Keratinocyte (primary cell): ENCODE data around the gene TXN2. TPM values are rescaled to one million over a fixed set of nuclear protein-coding genes. Genes with fewer than 3 reads are reported as not detected.

Source experiments
- DNase-seq: peaks from one replicate; pipeline ENCODE4 v3.0.0-alpha.2; 2011; ENCODE audit warnings: low read depth, missing footprints, low spot score
- FAIRE-seq: peaks from 2 replicates; lab custom pipeline; 2011; peaks lifted over from hg19 to GRCh38; lab: Jason Lieb, UNC
- H2AFZ ChIP-seq: 2 replicates; pipeline ENCODE4 v1.6.0; 2012; ENCODE audit warnings: low read length, control low read depth, inconsistent platforms; ENCODE audit not compliant: control insufficient read depth
- H3K27ac ChIP-seq: 2 replicates; pipeline ENCODE4 v1.5.1; 2011; ENCODE audit warnings: low read length; ENCODE audit not compliant: control insufficient read depth, insufficient read depth
- H3K27me3 ChIP-seq: 3 replicates; pipeline ENCODE4 v1.6.0; 2011; ENCODE audit warnings: low read length; ENCODE audit not compliant: control insufficient read depth, insufficient read depth; ENCODE audit errors: extremely low read depth
- H3K36me3 ChIP-seq, 2 experiments: 2 replicates in 1 of 2; 3 replicates in 1 of 2; pipeline ENCODE4 v1.5.1; 2011; ENCODE audit warnings: low read length in 2 of 2, mild to moderate bottlenecking in 1 of 2; ENCODE audit not compliant: control insufficient read depth in 2 of 2, insufficient read depth in 2 of 2; ENCODE audit errors: extremely low read depth in 1 of 2
- H3K4me1 ChIP-seq: 3 replicates; pipeline ENCODE4 v1.5.1; 2011; ENCODE audit warnings: low read length; ENCODE audit not compliant: control insufficient read depth, insufficient read depth; ENCODE audit errors: extremely low read depth
- H3K4me2 ChIP-seq: 3 replicates; pipeline ENCODE4 v1.6.0; 2011; ENCODE audit warnings: low read depth, low read length; ENCODE audit not compliant: control insufficient read depth, insufficient read depth; ENCODE audit errors: extremely low read depth
- H3K4me3 ChIP-seq, 3 experiments: fragments of 200-600 bp in 1 of 3; sonication (generic) in 1 of 3; 2 replicates in 2 of 3; 3 replicates in 1 of 3; pipeline ENCODE4 v1.5.1; 2011 to 2016; ENCODE audit warnings: low read length in 3 of 3, mild to moderate bottlenecking in 3 of 3, control low read depth in 2 of 3, inconsistent platforms in 1 of 3, low read depth in 1 of 3, mixed read lengths in 1 of 3, mixed run types in 1 of 3, moderate library complexity in 1 of 3; ENCODE audit not compliant: control insufficient read depth in 2 of 3, insufficient read depth in 2 of 3; ENCODE audit errors: extremely low read depth in 1 of 3
- H3K79me2 ChIP-seq: 2 replicates; pipeline ENCODE4 v1.6.0; 2012; ENCODE audit warnings: low read length; ENCODE audit not compliant: control insufficient read depth, insufficient read depth
- H3K9ac ChIP-seq: 3 replicates; pipeline ENCODE4 v1.6.0; 2011; ENCODE audit warnings: low read length; ENCODE audit not compliant: control insufficient read depth, insufficient read depth; ENCODE audit errors: extremely low read depth
- H3K9me1 ChIP-seq: 3 replicates; pipeline ENCODE4 v1.6.0; 2011; ENCODE audit warnings: low read length; ENCODE audit not compliant: control insufficient read depth, insufficient read depth; ENCODE audit errors: extremely low read depth
- H3K9me3 ChIP-seq: 2 replicates; pipeline ENCODE4 v1.5.1; 2012; ENCODE audit warnings: low read depth, low read length; ENCODE audit not compliant: control insufficient read depth
- H4K20me1 ChIP-seq: 3 replicates; pipeline ENCODE4 v1.6.0; 2011; ENCODE audit warnings: low read length; ENCODE audit not compliant: control insufficient read depth, insufficient read depth; ENCODE audit errors: extremely low read depth
- EZH2 ChIP-seq: IDR thresholded peaks from one replicate; pipeline ENCODE4 v1.6.1; 2012; ENCODE audit warnings: inconsistent platforms, mild to moderate bottlenecking, low read length, moderate library complexity
- dilution Hi-C: fragments of 300-500 bp; cut with MboI; formaldehyde crosslinking; loops from one replicate; pipeline ENCODE4 v1.7.0; 2020; ENCODE audit warnings: low sequenced_read_pairs; ENCODE audit not compliant: extremely low pct_ligation_motif_present
- polyA minus RNA-seq, 3 experiments: library from RNA; depleted of rRNA, polyadenylated mRNA; stranded (reverse); fragments of >200 nt; gene quantifications; 1 replicate in 1 of 3; 2 replicates in 1 of 3; 3 replicates in 1 of 3; pipeline ENCODE4 v1.2.3, GENCODE V29; 2011
- polyA plus RNA-seq, 5 experiments: library from polyadenylated mRNA; depleted of rRNA in 3 of 5; stranded (reverse) in 3 of 5; stranded (forward) in 1 of 5; unstranded in 1 of 5; fragments of >200 nt; gene quantifications; 1 replicate in 1 of 5; 2 replicates in 3 of 5; 3 replicates in 1 of 5; pipeline versions ENCODE4 v1.2.1 to v1.2.3, GENCODE V29; 2011 to 2012; ENCODE audit warnings: missing spikeins in 2 of 5, low read depth in 1 of 5, low replicate concordance in 1 of 5
- TF ChIP-seq, protein P1 (sequence below), 3 experiments: IDR thresholded peaks in 1 of 3; conservative IDR thresholded peaks in 1 of 3; optimal IDR thresholded peaks in 1 of 3; 2 replicates in 2 of 3; 3 replicates in 1 of 3; pipeline versions ENCODE3 to v1.5.1; 2011; ENCODE audit warnings: low read length in 3 of 3, mild to moderate bottlenecking in 3 of 3, moderate library complexity in 2 of 3, control low read depth in 1 of 3, inconsistent platforms in 1 of 3; ENCODE audit not compliant: insufficient read depth in 2 of 3; ENCODE audit errors: extremely low read depth in 1 of 3

Gene TXN2
- polyA plus RNA-seq = 92.5 to 99.2 TPM (median 95.9 TPM) in 3 replicates
- polyA plus RNA-seq (2011; ENCODE audit: low read depth) = 28.6 TPM
- polyA plus RNA-seq (2011; cell fraction: cytosol; rRNA removed) = 93.8 and 123 TPM in 2 replicates
- polyA plus RNA-seq (2011; cell fraction: nucleus; rRNA removed) = 58.4 and 68.3 TPM in 2 replicates
- polyA plus RNA-seq (2012; ENCODE audit: low replicate concordance) = 40.9 and 62.6 TPM in 2 replicates
- polyA minus RNA-seq = 62.9 to 78.3 TPM (median 72.1 TPM) in 3 replicates
- polyA minus RNA-seq (2011; cell fraction: cytosol; rRNA and poly(A)+ RNA removed) = 57.2 TPM
- polyA minus RNA-seq (2011; cell fraction: nucleus; rRNA and poly(A)+ RNA removed) = 16.5 and 17.5 TPM in 2 replicates

- H3K4me3 ChIP-seq = peak within 1 kb of the TSS; percentile 66 to 98 (median 85)
- no peaks in the 10 kb centered on the region for H3K27me3 ChIP-seq
- peak within 1 kb of the TSS; percentile 94 for H2AFZ ChIP-seq
- TF ChIP-seq, protein P1, sequence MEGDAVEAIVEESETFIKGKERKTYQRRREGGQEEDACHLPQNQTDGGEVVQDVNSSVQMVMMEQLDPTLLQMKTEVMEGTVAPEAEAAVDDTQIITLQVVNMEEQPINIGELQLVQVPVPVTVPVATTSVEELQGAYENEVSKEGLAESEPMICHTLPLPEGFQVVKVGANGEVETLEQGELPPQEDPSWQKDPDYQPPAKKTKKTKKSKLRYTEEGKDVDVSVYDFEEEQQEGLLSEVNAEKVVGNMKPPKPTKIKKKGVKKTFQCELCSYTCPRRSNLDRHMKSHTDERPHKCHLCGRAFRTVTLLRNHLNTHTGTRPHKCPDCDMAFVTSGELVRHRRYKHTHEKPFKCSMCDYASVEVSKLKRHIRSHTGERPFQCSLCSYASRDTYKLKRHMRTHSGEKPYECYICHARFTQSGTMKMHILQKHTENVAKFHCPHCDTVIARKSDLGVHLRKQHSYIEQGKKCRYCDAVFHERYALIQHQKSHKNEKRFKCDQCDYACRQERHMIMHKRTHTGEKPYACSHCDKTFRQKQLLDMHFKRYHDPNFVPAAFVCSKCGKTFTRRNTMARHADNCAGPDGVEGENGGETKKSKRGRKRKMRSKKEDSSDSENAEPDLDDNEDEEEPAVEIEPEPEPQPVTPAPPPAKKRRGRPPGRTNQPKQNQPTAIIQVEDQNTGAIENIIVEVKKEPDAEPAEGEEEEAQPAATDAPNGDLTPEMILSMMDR (optimal IDR thresholded peaks at IDR 0.05 in 1 of 3, IDR thresholded peaks at IDR 0.05 in 1 of 3, conservative IDR thresholded peaks at IDR 0.05 in 1 of 3; ENCODE audit: extremely low read depth in 1 of 3, insufficient read depth in 2 of 3, low read length in 3 of 3) = no peak
- no peak for TF ChIP-seq EZH2
- peak; percentile 78 for DNase-seq
- H3K4me2 ChIP-seq = peak within 1 kb of the TSS; percentile 96
- H3K9me3 ChIP-seq = no peaks in the 10 kb centered on the region
- no peaks in the 10 kb centered on the region for H3K9me1 ChIP-seq
- peak; percentile 85 for FAIRE-seq
- H3K36me3 ChIP-seq = peaks cover 9 to 11% of the 10 kb centered on the region in 2 experiments
- dilution Hi-C loops = no loop called here
- peaks cover 11% of the 10 kb centered on the region for H3K79me2 ChIP-seq
- H3K27ac ChIP-seq = peak within 1 kb of the TSS; percentile 85
- H3K4me1 ChIP-seq = peaks cover 11% of the 10 kb centered on the region
- no peaks in the 10 kb centered on the region for H4K20me1 ChIP-seq
- H3K9ac ChIP-seq = peak within 1 kb of the TSS; percentile 87
Observed at GRCh38 chr22:36481393-36482168, at the start of gene TXN2. TSS of gene TXN2 (minus strand) at chr22:36481640. CDS start at chr22:36480837, 803 bp downstream.

- Histone ChIP-seq H3K4me3 (peak within 1 kb of the TSS; percentile 72 to 100 (median 100)), H3K4me1 (peaks cover 22% of the 10 kb centered on the region), H3K9ac (peak within 1 kb of the TSS; percentile 99), H3K36me3 (peaks cover 10 to 33% of the 10 kb centered on the region in 2 experiments), H3K27me3 (no peaks in the 10 kb centered on the region), H4K20me1 (peaks cover 11% of the 10 kb centered on the region), H3K9me3 (no peaks in the 10 kb centered on the region), H2AFZ (peak within 1 kb of the TSS; percentile 95), H3K79me2 (peaks cover 43% of the 10 kb centered on the region), H3K9me1 (no peaks in the 10 kb centered on the region), H3K27ac (peak within 1 kb of the TSS; percentile 98), H3K4me2 (peak within 1 kb of the TSS; percentile 100)
- no peak for TF ChIP-seq EZH2
- TF ChIP-seq, protein P1 (optimal IDR thresholded peaks at IDR 0.05 in 1 of 3, IDR thresholded peaks at IDR 0.05 in 1 of 3, conservative IDR thresholded peaks at IDR 0.05 in 1 of 3; ENCODE audit: extremely low read depth in 1 of 3, insufficient read depth in 2 of 3, low read length in 3 of 3) = no peak
- FAIRE-seq (peak; percentile 92), DNase-seq (peak; percentile 97)
- dilution Hi-C loops = no loop called here
Observed at GRCh38 chr22:36528795-36529751, 47.6 kb upstream of the TXN2 start, which contains the start of gene EIF3D. TSS of gene EIF3D (minus strand) at chr22:36529166. CDS start at chr22:36526121, 3,045 bp downstream.
